NT2/D1 (cell line): ENCODE results near the gene DNAJC5G.

Experiments used
- DNase-seq: peaks from one replicate; pipeline ENCODE4 v3.0.0-alpha.2; 2011; ENCODE audit warnings: low read depth, low spot score
- H3K27me3 ChIP-seq: 2 replicates; pipeline ENCODE4 v1.6.0; 2011; ENCODE audit warnings: mild to moderate bottlenecking; ENCODE audit not compliant: insufficient read length, insufficient read depth
- H3K36me3 ChIP-seq: 2 replicates; pipeline ENCODE4 v1.6.1; 2011; ENCODE audit warnings: mild to moderate bottlenecking, low read length, mixed read lengths; ENCODE audit not compliant: insufficient read depth, insufficient read length
- H3K4me1 ChIP-seq: 2 replicates; pipeline ENCODE4 v1.5.1; 2011; ENCODE audit not compliant: insufficient read depth, insufficient read length
- H3K4me3 ChIP-seq: 2 replicates; pipeline ENCODE4 v1.5.1; 2011; ENCODE audit warnings: low read depth; ENCODE audit not compliant: insufficient read length
- H3K9ac ChIP-seq: 2 replicates; pipeline ENCODE4 v1.6.0; 2011; ENCODE audit warnings: low read depth; ENCODE audit not compliant: insufficient read length
- H3K9me3 ChIP-seq: 2 replicates; pipeline ENCODE4 v1.5.1; 2011; ENCODE audit warnings: mild to moderate bottlenecking, low read length; ENCODE audit not compliant: insufficient read depth
- SUZ12 ChIP-seq: IDR thresholded peaks from 2 replicates; pipeline ENCODE4 v1.6.1; 2011; ENCODE audit not compliant: insufficient read length, insufficient read depth; ENCODE audit errors: extremely low read depth
- YY1 ChIP-seq: IDR thresholded peaks from 2 replicates; pipeline ENCODE4 v1.6.1; 2011; ENCODE audit not compliant: insufficient read length, insufficient read depth
- ZNF274 ChIP-seq: IDR thresholded peaks from 2 replicates; pipeline ENCODE4 v1.6.1; 2011; ENCODE audit warnings: mild to moderate bottlenecking, low read depth, low read length

Gene DNAJC5G

GRCh38 chr2:27284996-27285395, 9.8 kb downstream of the DNAJC5G start:
- peaks cover 5% of the 10 kb centered on the region for H3K27me3 ChIP-seq
- peaks cover 6% of the 10 kb centered on the region for H3K4me1 ChIP-seq
- no peak for TF ChIP-seq YY1
- no peak for TF ChIP-seq SUZ12
- no peak for TF ChIP-seq ZNF274
- no peak for DNase-seq
- no peak overlapping the region for H3K9ac ChIP-seq
- no peak overlapping the region for H3K4me3 ChIP-seq
- no peaks in the 10 kb centered on the region for H3K36me3 ChIP-seq
- no peaks in the 10 kb centered on the region for H3K9me3 ChIP-seq

GRCh38 chr2:27285481-27285880, 10.2 kb downstream of the DNAJC5G start:
- TF ChIP-seq ZNF274 (no peak), SUZ12 (no peak), YY1 (no peak)
- DNase-seq, result no peak
- H3K9me3 ChIP-seq, result no peaks in the 10 kb centered on the region
- no peak overlapping the region for H3K9ac ChIP-seq
- no peak overlapping the region for H3K4me3 ChIP-seq
- peaks cover 6% of the 10 kb centered on the region for H3K4me1 ChIP-seq
- H3K27me3 ChIP-seq, result peaks cover 5% of the 10 kb centered on the region
- no peaks in the 10 kb centered on the region for H3K36me3 ChIP-seq

GRCh38 chr2:27288610-27289009, 13.4 kb downstream of the DNAJC5G start:
- no peaks in the 10 kb centered on the region for H3K36me3 ChIP-seq
- DNase-seq, result no peak
- no peaks in the 10 kb centered on the region for H3K4me1 ChIP-seq
- no peak overlapping the region for H3K4me3 ChIP-seq
- no peak overlapping the region for H3K9ac ChIP-seq
- H3K9me3 ChIP-seq, result no peaks in the 10 kb centered on the region
- H3K27me3 ChIP-seq, result peaks cover 5% of the 10 kb centered on the region
- TF ChIP-seq ZNF274, result no peak
- no peak for TF ChIP-seq SUZ12
- TF ChIP-seq YY1, result no peak

- H3K36me3 ChIP-seq, result no peaks in the 10 kb centered on the region
- H3K4me1 ChIP-seq, result no peaks in the 10 kb centered on the region
- no peak for DNase-seq
- no peak overlapping the region for H3K4me3 ChIP-seq
- no peak for TF ChIP-seq YY1
- no peak for TF ChIP-seq ZNF274
- TF ChIP-seq SUZ12, result no peak
- no peak overlapping the region for H3K9ac ChIP-seq
- no peaks in the 10 kb centered on the region for H3K9me3 ChIP-seq
- H3K27me3 ChIP-seq, result no peaks in the 10 kb centered on the region
Measured at GRCh38 chr2:27290549-27290948, 15.3 kb downstream of the DNAJC5G start.

GRCh38 chr2:27291865-27292264, 16.6 kb downstream of the DNAJC5G start:
- H3K4me3 ChIP-seq, result no peak overlapping the region
- no peak for DNase-seq
- no peaks in the 10 kb centered on the region for H3K36me3 ChIP-seq
- H3K9ac ChIP-seq, result no peak overlapping the region
- no peak for TF ChIP-seq ZNF274
- no peak for TF ChIP-seq SUZ12
- no peak for TF ChIP-seq YY1
- no peaks in the 10 kb centered on the region for H3K4me1 ChIP-seq
- H3K9me3 ChIP-seq, result no peaks in the 10 kb centered on the region
- H3K27me3 ChIP-seq, result no peaks in the 10 kb centered on the region

- H3K4me3 ChIP-seq, result no peak overlapping the region
- no peaks in the 10 kb centered on the region for H3K9me3 ChIP-seq
Measured at GRCh38 chr2:27294928-27295327, 19.7 kb downstream of the DNAJC5G start.

GRCh38 chr2:27296481-27296880, 21.2 kb downstream of the DNAJC5G start:
- Histone ChIP-seq H3K36me3 (no peaks in the 10 kb centered on the region), H3K9me3 (no peaks in the 10 kb centered on the region), H3K4me1 (no peaks in the 10 kb centered on the region), H3K27me3 (no peaks in the 10 kb centered on the region), H3K9ac (no peak overlapping the region), H3K4me3 (no peak overlapping the region)
- DNase-seq, result no peak
- TF ChIP-seq SUZ12 (no peak), YY1 (no peak), ZNF274 (no peak)

More at GRCh38 chr2:27294928-27295327, 19.7 kb downstream of the DNAJC5G start:
- H3K4me1 ChIP-seq, result no peaks in the 10 kb centered on the region
- no peaks in the 10 kb centered on the region for H3K36me3 ChIP-seq
- H3K27me3 ChIP-seq, result no peaks in the 10 kb centered on the region
- H3K9ac ChIP-seq, result no peak overlapping the region
- no peak for DNase-seq
- TF ChIP-seq YY1 (no peak), SUZ12 (no peak), ZNF274 (no peak)

GRCh38 chr2:27297195-27297594, 22.0 kb downstream of the DNAJC5G start:
- Histone ChIP-seq H3K27me3 (no peaks in the 10 kb centered on the region), H3K9ac (no peak overlapping the region), H3K9me3 (no peaks in the 10 kb centered on the region), H3K36me3 (no peaks in the 10 kb centered on the region), H3K4me1 (no peaks in the 10 kb centered on the region), H3K4me3 (no peak overlapping the region)
- DNase-seq, result no peak
- TF ChIP-seq ZNF274 (no peak), YY1 (no peak), SUZ12 (no peak)
